GM19035 (cell line): Measurements from ENCODE around the gene CDK3.
"Not testable (repeated sequence)": the region's sequence is repeated elsewhere in the genome, so short reads cannot be mapped to it uniquely, and the experiment has no call there.

ENCODE experiments used
- ATAC-seq: cut with Tn5 transposase; IDR thresholded peaks from one replicate; pipeline ENCODE4 v1.9.1; 2021; ENCODE audit not compliant: unreplicated experiment

The CDK3 gene

GRCh38 chr17:76036497-76037261 lies 36.0 kb downstream of the CDK3 start:
- no peak for ATAC-seq

- ATAC-seq, result no peak
These were observed 37.4 kb downstream of the CDK3 start for GRCh38 chr17:76038050-76038449.

DNA sequence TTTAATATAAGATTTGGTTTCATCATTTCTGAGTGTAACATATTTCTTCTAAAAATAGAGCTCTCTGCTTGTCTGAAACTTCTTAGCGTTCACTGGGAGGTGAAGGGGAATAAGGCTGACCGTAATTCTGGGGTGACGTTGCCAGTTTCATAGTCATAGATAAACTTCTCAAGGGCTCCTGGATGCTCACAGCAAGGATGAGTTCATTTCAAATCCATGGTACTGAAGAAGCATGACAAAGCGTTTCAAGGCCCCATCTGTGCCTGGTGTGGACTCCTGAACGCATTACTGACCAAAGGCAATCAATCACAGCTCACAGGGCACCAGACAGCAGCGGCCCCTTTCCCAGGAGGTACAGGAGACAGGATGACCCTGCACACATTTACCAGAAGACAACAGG lies 38.5 kb downstream of the CDK3 start:
- no peak for ATAC-seq

DNA sequence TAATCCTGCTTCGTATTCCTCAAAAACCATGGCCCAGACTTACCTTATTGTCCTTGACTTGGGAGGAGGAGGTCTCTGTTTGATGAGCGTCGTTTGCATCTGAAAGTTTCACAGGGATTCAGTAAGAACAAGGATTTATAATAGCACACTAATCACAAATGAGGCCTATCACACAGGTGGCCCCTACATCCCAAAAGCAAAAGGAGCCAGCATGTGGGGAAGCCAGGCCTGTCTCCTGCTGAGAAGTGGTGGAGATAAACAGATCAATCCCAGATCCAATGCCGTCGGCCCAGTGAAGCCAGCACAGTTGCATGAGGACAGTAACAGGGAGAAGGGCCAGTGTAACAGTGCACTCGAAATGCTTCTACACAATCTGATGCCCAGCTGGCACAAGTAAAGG lies 39.7 kb downstream of the CDK3 start:
- ATAC-seq, result no peak

DNA sequence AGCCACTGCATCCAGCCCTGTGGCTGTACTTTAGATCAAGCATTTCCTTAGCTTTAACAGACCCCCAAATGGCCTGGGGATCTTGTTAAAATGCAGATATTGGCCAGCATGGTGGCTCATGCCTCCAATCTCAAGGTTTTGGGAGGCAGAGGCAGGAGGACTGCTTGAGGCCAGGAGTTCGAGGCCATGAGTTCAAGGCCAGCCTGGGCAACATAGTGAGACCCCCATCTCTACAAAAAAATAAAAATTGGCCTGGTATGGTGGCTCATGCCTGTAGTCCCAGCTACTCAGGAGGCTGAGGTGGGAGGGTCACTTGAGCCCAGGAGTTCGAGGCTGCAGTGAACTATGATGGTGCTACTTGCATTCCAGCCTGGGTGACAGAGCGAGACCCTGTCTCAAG lies 42.2 kb downstream of the CDK3 start:
- ATAC-seq, result not testable (repeated sequence)

GRCh38 chr17:76044475-76045007 lies 43.9 kb downstream of the CDK3 start:
- not testable (repeated sequence) for ATAC-seq

DNA sequence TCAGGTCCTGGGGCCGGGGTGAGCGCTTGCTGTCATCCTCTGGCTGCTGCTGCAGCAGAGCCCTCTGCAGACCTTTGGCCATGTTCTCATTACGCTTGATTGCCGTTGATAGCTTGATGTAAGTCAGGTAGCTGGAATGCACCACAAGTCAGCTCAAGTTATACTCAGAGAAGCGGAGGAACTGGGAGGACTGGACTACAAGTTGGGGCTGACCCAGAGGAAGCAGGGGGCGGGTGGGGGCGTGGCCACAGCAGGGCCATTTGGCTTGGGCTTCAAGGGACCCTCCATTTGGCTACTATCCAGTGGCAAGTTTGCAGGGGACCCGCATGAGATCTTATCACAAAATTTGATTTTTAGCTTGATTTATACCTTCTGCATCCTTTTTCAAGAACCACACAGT lies 45.4 kb downstream of the CDK3 start:
- ATAC-seq, result no peak

DNA sequence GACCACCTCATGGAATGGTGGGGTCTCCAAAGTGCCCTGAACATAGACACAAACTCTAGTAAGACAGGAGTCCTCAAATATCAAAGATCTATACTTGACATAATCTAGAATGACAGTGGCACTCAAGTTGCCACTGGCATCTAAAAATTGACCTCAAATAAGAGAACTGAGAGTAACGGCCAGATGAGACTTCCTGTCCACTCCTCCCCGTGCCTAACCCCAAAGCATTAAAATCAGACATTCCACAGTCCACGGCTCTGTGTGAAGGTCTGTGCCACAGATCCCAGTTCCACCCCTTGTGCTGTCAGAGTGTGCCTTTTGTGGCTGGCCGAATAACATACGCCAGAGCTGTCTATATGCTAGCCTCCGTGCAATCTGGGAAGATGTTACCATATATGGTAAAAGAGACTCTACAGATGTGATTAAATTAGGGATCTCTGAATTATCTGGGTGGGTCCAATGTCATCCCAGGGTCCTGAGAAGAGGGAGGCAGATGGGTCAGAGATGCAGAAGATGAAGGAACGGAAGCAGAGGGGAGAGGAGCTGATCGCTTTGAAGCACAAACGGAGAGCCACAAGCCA lies 47.5 kb downstream of the CDK3 start:
- no peak for ATAC-seq

GRCh38 chr17:76048711-76049110 lies 48.1 kb downstream of the CDK3 start:
- ATAC-seq, result no peak

DNA sequence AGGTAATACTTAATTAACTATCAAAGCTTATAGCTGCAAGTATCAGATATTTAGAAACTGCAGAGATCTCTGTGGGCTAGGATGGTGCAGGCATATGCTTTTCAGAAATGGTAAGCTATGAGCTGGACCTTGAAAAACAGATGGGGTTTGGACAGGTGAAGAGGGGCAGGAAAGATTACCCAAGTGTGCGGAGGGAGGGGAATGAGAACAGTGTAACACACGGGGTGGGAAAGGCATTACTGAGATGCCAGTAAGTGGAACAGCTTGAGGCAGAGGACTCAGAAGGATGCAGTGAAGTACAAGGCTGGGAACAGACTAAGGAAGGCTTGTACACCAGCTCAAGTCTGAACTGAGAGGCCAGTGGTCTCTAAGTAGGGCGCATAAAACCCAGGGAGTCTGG lies 48.6 kb downstream of the CDK3 start:
- no peak for ATAC-seq

DNA sequence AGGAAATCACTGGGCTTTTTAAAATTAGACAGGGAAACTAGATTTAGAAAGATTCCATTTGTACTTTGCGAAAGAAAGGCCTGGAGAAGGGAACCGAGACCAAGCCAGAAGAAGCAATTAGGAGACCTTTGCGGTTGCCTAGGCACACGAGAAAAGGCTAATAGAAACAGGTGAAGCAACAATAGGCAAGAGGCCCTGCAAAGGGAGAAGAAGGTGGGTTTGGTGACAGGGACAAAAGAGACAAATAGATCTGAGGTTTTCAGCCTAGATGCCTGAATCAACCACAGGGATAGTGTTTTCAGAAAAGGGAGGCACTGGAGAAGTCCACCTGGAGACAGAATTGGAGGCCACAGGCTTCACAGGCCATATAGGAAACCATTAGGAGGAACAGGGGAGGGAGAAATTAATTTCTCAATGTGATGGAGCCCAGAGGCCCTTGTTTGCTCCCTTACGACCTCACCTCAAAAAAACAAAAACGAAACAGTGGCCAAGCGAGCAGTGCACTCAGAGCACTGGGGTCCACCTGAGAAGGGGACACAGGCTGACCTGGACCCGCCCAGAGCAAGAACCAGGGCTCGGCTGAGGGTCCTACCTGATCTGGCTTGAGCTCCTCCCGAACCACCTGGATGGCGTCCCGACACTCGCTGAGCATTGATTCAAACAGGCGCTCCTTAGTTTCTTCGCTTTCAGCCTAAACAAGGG lies 49.3 kb downstream of the CDK3 start:
- no peak for ATAC-seq

DNA sequence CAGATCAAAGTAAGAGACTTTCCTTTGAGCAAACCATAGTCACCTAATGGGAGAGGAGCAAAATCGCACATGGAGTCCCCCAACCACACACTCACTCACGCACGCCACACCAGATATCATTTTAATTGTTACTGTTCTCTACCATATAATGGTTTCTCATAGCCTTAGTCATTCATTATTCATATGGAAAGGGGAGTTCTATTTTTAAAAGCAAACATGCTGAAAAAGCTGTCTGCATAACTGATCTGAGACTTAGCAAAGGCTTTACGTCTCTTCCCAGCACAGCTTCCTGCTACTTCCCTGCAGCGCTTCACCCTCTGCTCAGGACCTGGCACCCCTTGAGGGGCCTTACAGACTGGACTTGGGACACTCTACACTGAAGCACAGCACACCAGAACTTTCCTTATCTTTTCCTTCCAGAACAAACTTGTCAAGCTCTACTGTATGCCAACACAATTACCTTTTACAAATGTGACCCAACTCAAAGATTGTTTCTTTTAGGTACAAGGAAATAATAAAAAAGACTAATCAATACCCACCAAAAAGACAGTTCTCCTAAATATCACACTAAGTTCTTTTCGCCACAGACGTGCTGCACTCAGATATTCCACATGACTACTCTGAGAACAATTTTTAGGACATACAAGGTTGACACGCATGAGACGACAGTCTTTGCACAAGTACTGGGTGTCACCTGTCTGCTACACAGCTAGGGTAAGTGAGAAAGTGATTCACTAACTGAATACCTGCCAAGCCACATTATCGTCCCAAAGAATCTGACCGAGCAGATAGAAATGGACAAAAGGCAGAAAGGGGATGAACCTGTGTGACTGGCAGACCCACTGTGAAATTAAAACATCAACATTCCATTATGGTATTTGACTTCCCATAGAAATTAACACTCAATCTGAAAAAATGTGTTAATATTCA lies 50.1 kb downstream of the CDK3 start:
- no peak for ATAC-seq

DNA sequence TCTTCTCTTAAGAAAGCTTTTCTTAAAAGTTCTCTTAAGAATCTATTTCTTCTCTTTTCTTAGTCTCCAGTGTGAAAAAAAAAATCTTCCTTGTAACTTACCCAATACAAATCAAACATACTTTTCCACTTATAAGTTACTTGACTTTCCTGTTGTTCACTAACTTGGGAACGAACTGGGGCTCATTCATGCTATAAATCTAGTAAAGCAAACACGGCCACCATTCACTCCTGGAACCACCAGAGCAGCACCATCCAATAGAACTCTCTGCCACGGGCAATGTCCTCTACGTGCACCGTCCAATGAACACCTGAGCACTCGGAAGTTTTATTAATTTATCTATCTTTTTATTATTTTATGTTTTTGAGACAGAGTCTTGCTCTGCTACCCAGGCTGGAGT lies 50.9 kb downstream of the CDK3 start:
- no peak for ATAC-seq

- no peak for ATAC-seq
These were observed 52.8 kb downstream of the CDK3 start for GRCh38 chr17:76053246-76054111.

- no peak for ATAC-seq
These were observed 53.4 kb downstream of the CDK3 start for GRCh38 chr17:76054112-76054476.
